GM19438 (cell line): ENCODE results near the gene ILDR2.
A peak's percentile ranks its signal among the peaks of the same experiment; 100 is the strongest.
"Not testable (repeated sequence)": the region's sequence is repeated elsewhere in the genome, so short reads cannot be mapped to it uniquely, and the experiment has no call there.

Experiments used
- ATAC-seq: cut with Tn5 transposase; IDR thresholded peaks from one replicate; pipeline ENCODE4 v1.9.1; 2021; ENCODE audit warnings: low read depth; ENCODE audit not compliant: unreplicated experiment

The ILDR2 gene

GRCh38 chr1:166900987-166901386, 74.4 kb downstream of the ILDR2 start:
- no peak for ATAC-seq

- no peak for ATAC-seq
Measured at GRCh38 chr1:166899769-166900168, 75.6 kb downstream of the ILDR2 start.

GRCh38 chr1:166895766-166896165, 79.6 kb downstream of the ILDR2 start:
- ATAC-seq = no peak

- ATAC-seq = no peak
Measured at GRCh38 chr1:166889776-166890175, 85.6 kb downstream of the ILDR2 start.

- no peak for ATAC-seq
Measured at GRCh38 chr1:166888373-166889111, 86.8 kb downstream of the ILDR2 start.

GRCh38 chr1:166884971-166885370, 90.4 kb downstream of the ILDR2 start:
- no peak for ATAC-seq

GRCh38 chr1:166884040-166884642, 91.2 kb downstream of the ILDR2 start:
- ATAC-seq = peak; percentile 85

- no peak for ATAC-seq
Measured at GRCh38 chr1:166882893-166883292, 92.4 kb downstream of the ILDR2 start.

- ATAC-seq = not testable (repeated sequence)
Measured at GRCh38 chr1:166878173-166878917, 97.0 kb downstream of the ILDR2 start.

GRCh38 chr1:166876540-166876838, 98.9 kb downstream of the ILDR2 start:
- ATAC-seq = peak; percentile 1

- peak; percentile 88 for ATAC-seq
Measured at GRCh38 chr1:166875734-166876539, 99.4 kb downstream of the ILDR2 start, which contains the start of gene TADA1. Gene TADA1 (minus strand): TSS chr1:166876264. CDS start chr1:166876233, 31 bp downstream.

- no peak for ATAC-seq
Measured at GRCh38 chr1:166875302-166875733, 100.0 kb downstream of the ILDR2 start.

GRCh38 chr1:166874464-166874863, 100.9 kb downstream of the ILDR2 start:
- no peak for ATAC-seq

- no peak for ATAC-seq
Measured at GRCh38 chr1:166870584-166870983, 104.8 kb downstream of the ILDR2 start.

- no peak for ATAC-seq
Measured at GRCh38 chr1:166869318-166870099, 105.8 kb downstream of the ILDR2 start.

GRCh38 chr1:166868639-166869038, 106.7 kb downstream of the ILDR2 start:
- no peak for ATAC-seq

GRCh38 chr1:166865926-166866325, 109.4 kb downstream of the ILDR2 start:
- no peak for ATAC-seq

- ATAC-seq = no peak
Measured at GRCh38 chr1:166859597-166859996, 115.7 kb downstream of the ILDR2 start.

GRCh38 chr1:166858726-166859419, 116.5 kb downstream of the ILDR2 start:
- ATAC-seq = no peak
